Psoas muscle (tissue), 8 donors: Measurements from ENCODE around the gene ELP1. TPM values are rescaled to one million over a fixed set of nuclear protein-coding genes. Genes with fewer than 3 reads are reported as not detected.

ENCODE experiments used
- ATAC-seq, 4 donors: fragments of 200-7000 bp; cut with Tn5 transposase; one replicate each; pipeline ENCODE4 v1.9.1; 2020; ENCODE audit warnings: moderate library complexity in 3 of 4, mild to moderate bottlenecking in 2 of 4
- DNase-seq, 2 donors: peaks; one replicate each; pipeline ENCODE4 v3.0.0-alpha.2; 2020
- H3K27ac ChIP-seq: fragments of 200-600 bp; one replicate; pipeline ENCODE4 v1.8.0; 2022
- H3K27me3 ChIP-seq, 3 donors: fragments of 200-600 bp in 1 of 3; one replicate each; pipeline versions ENCODE4 v1.6.1 to v1.8.0; 2013 to 2022; ENCODE audit warnings: low read length in 2 of 3, mild to moderate bottlenecking in 2 of 3, moderate library complexity in 1 of 3; ENCODE audit not compliant: insufficient read depth in 3 of 3
- H3K36me3 ChIP-seq, 2 donors: fragments of 200-600 bp in 1 of 2; one replicate each; pipeline versions ENCODE4 v1.6.1 to v1.8.0; 2013 to 2022; ENCODE audit warnings: low read depth in 1 of 2, mild to moderate bottlenecking in 1 of 2, moderate library complexity in 1 of 2; ENCODE audit not compliant: insufficient read depth in 1 of 2
- H3K4me1 ChIP-seq: fragments of 200-600 bp; one replicate; pipeline ENCODE4 v1.8.0; 2022
- H3K4me3 ChIP-seq: fragments of 200-600 bp; one replicate; pipeline ENCODE4 v1.8.0; 2022; ENCODE audit warnings: mild to moderate bottlenecking
- H3K9me3 ChIP-seq: fragments of 200-600 bp; one replicate; pipeline ENCODE4 v1.8.0; 2022
- WGBS, 3 donors: extraction: QIAGEN DNeasy Blood & Tissue Kit; methylation state at CpG; one replicate each; pipeline versions ENCODE4 v1.1.6 to v1.1.7; 2013; 5-methylcytosine and 5-hydroxymethylcytosine counted together
- intact Hi-C, 2 donors: fragments of 100-400 bp; cut with DNase I; formaldehyde crosslinking; loops; one replicate each; pipeline versions ENCODE4 v1.11.0 to v1.14.2; 2022
- polyA plus RNA-seq, 3 donors: library from polyadenylated mRNA; stranded (reverse); fragments of 200-250 nt; gene quantifications; one replicate each; pipeline ENCODE4 v1.2.3, GENCODE V29; 2013
- total RNA-seq, 4 donors: library from RNA; stranded (reverse); fragmentation: NEBNext Ultra II Directional in 2 of 4; extraction: Animal tissue kit (Norgen Biotek cat#: 25700) in 2 of 4; gene quantifications; one replicate each; pipeline versions ENCODE4 v1.2.1 to v1.2.4, GENCODE V29; 2021 to 2023
- TF ChIP-seq, protein P1 (sequence below): fragments of 200-600 bp; IDR thresholded peaks from one replicate; pipeline ENCODE4 v1.8.0; 2022; ENCODE audit warnings: antibody characterized with exemption
- donor health status: healthy with polysubstance abuse.
- donor health status: DM: no; HTN: no; CAD: no; lungs with moderate emphysema.
- donor health status: Bipolar disorder and iron deficiency.
- donor health status: healthy.
- donor health status: DM: yes; HTN: yes; CAD: no.
- donor health status: DM: no; HTN: no; CAD: no.
- donor health status: DM: no; HTN: no; CAD: no.
- donor health status: DM: yes; HTN: yes; CAD: no.

Gene ELP1
- total and polyA plus RNA-seq, 7 donors = 9.6 to 21.0 (median 16.8) TPM

DNA sequence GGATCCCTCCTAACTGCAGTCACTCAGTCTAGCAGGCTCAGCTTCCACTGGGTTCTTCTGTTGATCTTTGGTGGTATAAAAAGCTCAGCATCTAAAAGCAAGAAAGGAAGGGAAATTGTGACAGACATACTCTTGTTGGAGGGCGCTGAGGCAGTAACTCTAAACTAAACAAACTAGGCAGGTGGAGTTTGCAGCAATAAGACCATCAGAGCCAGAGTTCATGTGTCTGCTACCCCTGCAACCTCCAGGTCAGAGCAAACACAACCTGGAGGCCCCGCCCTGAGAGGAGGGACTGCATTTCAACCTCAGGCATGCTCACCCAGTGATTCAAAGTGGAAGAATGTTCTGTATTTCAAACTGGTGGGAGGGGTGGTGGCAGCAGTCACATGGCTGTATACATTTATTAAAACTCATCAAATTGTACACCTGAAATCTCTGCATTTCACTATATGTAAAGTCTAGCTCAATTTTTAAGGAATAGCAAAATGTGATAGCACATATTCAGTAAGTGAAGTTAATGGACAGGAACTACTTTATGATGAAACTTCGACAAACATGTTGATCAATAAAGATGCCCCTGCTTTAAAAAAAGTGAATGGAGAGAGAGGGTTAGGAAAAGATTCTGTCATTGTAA is 64.7 kb downstream of the ELP1 start:
- ATAC-seq = no peak
- Histone ChIP-seq H3K4me3 (no peak overlapping the region), H3K4me1 (no peaks in the 10 kb centered on the region), H3K36me3 (peaks cover 6 to 61% of the 10 kb centered on the region in 2 donors), H3K27me3 (no peaks in the 10 kb centered on the region), H3K9me3 (no peaks in the 10 kb centered on the region), H3K27ac (no peak overlapping the region)
- TF ChIP-seq, protein P1, sequence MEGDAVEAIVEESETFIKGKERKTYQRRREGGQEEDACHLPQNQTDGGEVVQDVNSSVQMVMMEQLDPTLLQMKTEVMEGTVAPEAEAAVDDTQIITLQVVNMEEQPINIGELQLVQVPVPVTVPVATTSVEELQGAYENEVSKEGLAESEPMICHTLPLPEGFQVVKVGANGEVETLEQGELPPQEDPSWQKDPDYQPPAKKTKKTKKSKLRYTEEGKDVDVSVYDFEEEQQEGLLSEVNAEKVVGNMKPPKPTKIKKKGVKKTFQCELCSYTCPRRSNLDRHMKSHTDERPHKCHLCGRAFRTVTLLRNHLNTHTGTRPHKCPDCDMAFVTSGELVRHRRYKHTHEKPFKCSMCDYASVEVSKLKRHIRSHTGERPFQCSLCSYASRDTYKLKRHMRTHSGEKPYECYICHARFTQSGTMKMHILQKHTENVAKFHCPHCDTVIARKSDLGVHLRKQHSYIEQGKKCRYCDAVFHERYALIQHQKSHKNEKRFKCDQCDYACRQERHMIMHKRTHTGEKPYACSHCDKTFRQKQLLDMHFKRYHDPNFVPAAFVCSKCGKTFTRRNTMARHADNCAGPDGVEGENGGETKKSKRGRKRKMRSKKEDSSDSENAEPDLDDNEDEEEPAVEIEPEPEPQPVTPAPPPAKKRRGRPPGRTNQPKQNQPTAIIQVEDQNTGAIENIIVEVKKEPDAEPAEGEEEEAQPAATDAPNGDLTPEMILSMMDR = no peak
- 64 to 95% (median 80%) methylated on average over 3 of the region's 3 CpGs for WGBS, 3 donors
- DNase-seq = no peak
- intact Hi-C loops = no loop called here

DNA sequence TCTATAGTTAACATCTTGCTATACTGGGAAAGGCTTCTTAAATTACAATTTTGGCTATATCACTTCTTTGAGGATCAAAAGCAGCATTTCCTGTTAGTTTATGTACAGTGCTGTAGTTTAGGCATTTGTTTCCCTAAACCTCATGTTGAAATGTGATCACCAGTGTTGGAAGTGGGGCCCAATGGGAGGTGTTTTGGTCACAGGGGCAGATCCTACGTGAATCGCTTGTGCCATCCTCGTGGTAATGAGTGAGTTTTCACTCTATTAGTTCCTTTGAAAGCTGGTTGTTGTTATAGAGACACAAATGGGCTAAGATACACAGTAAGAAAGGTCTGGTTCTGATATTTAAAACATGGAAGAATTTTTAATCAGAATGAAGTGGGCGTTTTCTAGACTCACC is 66.1 kb downstream of the ELP1 start:
- Histone ChIP-seq H3K9me3 (no peaks in the 10 kb centered on the region), H3K4me3 (no peak overlapping the region), H3K27ac (no peak overlapping the region), H3K36me3 (peaks cover 0 to 47% of the 10 kb centered on the region in 2 donors), H3K27me3 (no peaks in the 10 kb centered on the region), H3K4me1 (no peaks in the 10 kb centered on the region)
- 61 to 86% (median 64%) methylated on average over 4 of the region's 4 CpGs for WGBS, 3 donors
- TF ChIP-seq, protein P1 = no peak
- DNase-seq (no peak), ATAC-seq (no peak)
- intact Hi-C loops = no loop called here

DNA sequence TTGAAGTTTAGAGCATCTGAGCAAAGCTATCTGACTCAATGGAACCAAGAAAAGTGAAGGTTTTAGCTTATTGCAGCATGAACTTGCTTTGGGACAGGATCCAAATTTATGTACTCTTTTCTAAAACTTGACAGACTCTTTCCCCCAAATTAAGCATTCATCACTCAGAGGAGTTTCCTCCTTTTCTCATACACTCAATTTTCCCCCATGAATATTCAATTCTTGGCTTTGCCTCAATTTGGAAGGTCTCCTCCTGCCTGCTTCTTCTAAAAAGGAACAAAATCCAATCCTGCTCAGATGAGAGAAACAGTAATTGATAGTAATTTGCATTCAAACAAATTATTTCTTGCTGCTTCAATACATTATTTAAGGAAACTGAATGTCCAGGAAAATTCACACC is 66.8 kb downstream of the ELP1 start:
- H3K9me3 ChIP-seq = no peaks in the 10 kb centered on the region
- no peak overlapping the region for H3K4me3 ChIP-seq
- intact Hi-C loops = no loop called here
- ATAC-seq (no peak), DNase-seq (no peak)
- TF ChIP-seq, protein P1 = no peak
- no peaks in the 10 kb centered on the region for H3K27me3 ChIP-seq
- H3K27ac ChIP-seq = no peak overlapping the region
- H3K36me3 ChIP-seq = peaks cover 0 to 43% of the 10 kb centered on the region in 2 donors
- no peaks in the 10 kb centered on the region for H3K4me1 ChIP-seq

DNA sequence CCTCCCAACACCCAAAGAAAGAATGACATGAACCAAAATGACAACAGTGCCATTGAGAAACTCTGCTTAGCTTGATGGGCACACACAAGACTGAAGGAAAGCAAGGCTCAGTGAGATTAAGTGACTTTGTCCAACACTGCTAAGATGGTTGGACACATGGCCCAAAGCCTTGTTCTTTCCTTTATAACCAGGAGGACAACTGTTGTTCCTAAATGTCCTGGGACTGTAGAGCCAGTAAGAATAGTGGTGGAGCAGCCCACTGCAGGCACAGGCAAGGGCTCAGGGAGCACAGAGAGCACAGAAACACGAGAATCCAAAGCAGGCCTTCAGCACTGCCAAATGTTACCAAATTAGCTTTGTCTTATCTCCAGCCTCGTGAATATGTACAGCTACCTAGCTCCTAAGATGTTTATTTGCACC is 67.9 kb downstream of the ELP1 start:
- H3K27ac ChIP-seq = no peak overlapping the region

More for the DNA sequence above, 67.9 kb downstream of the ELP1 start:
- H3K9me3 ChIP-seq = no peaks in the 10 kb centered on the region
- no peaks in the 10 kb centered on the region for H3K4me1 ChIP-seq
- WGBS, 3 donors = 39 to 73% (median 47%) methylated on average over 2 of the region's 2 CpGs
- intact Hi-C loops = no loop called here
- TF ChIP-seq, protein P1 = no peak
- ATAC-seq (no peak), DNase-seq (no peak)
- no peak overlapping the region for H3K4me3 ChIP-seq
- H3K36me3 ChIP-seq = peaks cover 0 to 32% of the 10 kb centered on the region in 2 donors
- no peaks in the 10 kb centered on the region for H3K27me3 ChIP-seq
